Measurements from ENCODE around the gene SETDB2. TPM values are rescaled to one million over a fixed set of nuclear protein-coding genes. Genes with fewer than 3 reads are reported as not detected.

SETDB2 gene
- total RNA-seq, 2 donors from 2014 or later: 9.0 to 9.1 TPM

GRCh38 chr13:49409008-49409407 is 35.1 kb upstream of the SETDB2 start:
- H3K27me3 ChIP-seq (replicated peaks; ENCODE audit: insufficient read depth): no peaks in the 10 kb centered on the region
- ATAC-seq (ENCODE audit: insufficient number of reproducible peaks, low FRiP score, low read depth): no peak
- H3K4me1 ChIP-seq (ENCODE audit: control insufficient read depth in 1 of 2, low read depth in 2 of 2): peaks cover 0 to 8% of the 10 kb centered on the region in 2 donors
- peaks cover 4% of the 10 kb centered on the region for H3K9me3 ChIP-seq
- no peak for TF ChIP-seq CTCF (IDR thresholded peaks at IDR 0.05)
- no peak overlapping the region for H3K27ac ChIP-seq
- no peak overlapping the region for H3K4me3 ChIP-seq
- no peak for DNase-seq (ENCODE audit: low spot score)
- no peaks in the 10 kb centered on the region for H3K36me3 ChIP-seq

GRCh38 chr13:49410006-49410405 is 34.1 kb upstream of the SETDB2 start:
- Histone ChIP-seq H3K4me3 (no peak overlapping the region), H3K27me3 (replicated peaks; ENCODE audit: insufficient read depth) (no peaks in the 10 kb centered on the region), H3K36me3 (no peaks in the 10 kb centered on the region), H3K27ac (no peak overlapping the region), H3K9me3 (no peaks in the 10 kb centered on the region), H3K4me1 (ENCODE audit: control insufficient read depth in 1 of 2, low read depth in 2 of 2) (peaks cover 0 to 8% of the 10 kb centered on the region in 2 donors)
- ATAC-seq (ENCODE audit: insufficient number of reproducible peaks, low FRiP score, low read depth) (no peak), DNase-seq (ENCODE audit: low spot score) (no peak)
- TF ChIP-seq CTCF (IDR thresholded peaks at IDR 0.05): no peak

GRCh38 chr13:49410477-49410876 is 33.6 kb upstream of the SETDB2 start:
- no peak overlapping the region for H3K27ac ChIP-seq
- no peaks in the 10 kb centered on the region for H3K36me3 ChIP-seq
- H3K27me3 ChIP-seq (replicated peaks; ENCODE audit: insufficient read depth): no peaks in the 10 kb centered on the region
- no peak for TF ChIP-seq CTCF (IDR thresholded peaks at IDR 0.05)
- peaks cover 0 to 8% of the 10 kb centered on the region in 2 donors for H3K4me1 ChIP-seq (ENCODE audit: control insufficient read depth in 1 of 2, low read depth in 2 of 2)
- DNase-seq (ENCODE audit: low spot score) (no peak), ATAC-seq (ENCODE audit: insufficient number of reproducible peaks, low FRiP score, low read depth) (no peak)
- H3K9me3 ChIP-seq: no peaks in the 10 kb centered on the region
- no peak overlapping the region for H3K4me3 ChIP-seq

GRCh38 chr13:49411353-49411752 is 32.7 kb upstream of the SETDB2 start:
- H3K27ac ChIP-seq: no peak overlapping the region
- TF ChIP-seq CTCF (IDR thresholded peaks at IDR 0.05): no peak
- ATAC-seq (ENCODE audit: insufficient number of reproducible peaks, low FRiP score, low read depth): no peak

GRCh38 chr13:49412749-49413148 is 31.3 kb upstream of the SETDB2 start:
- no peak overlapping the region for H3K27ac ChIP-seq
- H3K36me3 ChIP-seq: no peaks in the 10 kb centered on the region
- no peak overlapping the region for H3K4me3 ChIP-seq
- no peaks in the 10 kb centered on the region for H3K27me3 ChIP-seq (replicated peaks; ENCODE audit: insufficient read depth)
- no peaks in the 10 kb centered on the region for H3K9me3 ChIP-seq
- ATAC-seq (ENCODE audit: insufficient number of reproducible peaks, low FRiP score, low read depth) (no peak), DNase-seq (ENCODE audit: low spot score) (no peak)
- H3K4me1 ChIP-seq (ENCODE audit: control insufficient read depth in 1 of 2, low read depth in 2 of 2): peaks cover 0 to 8% of the 10 kb centered on the region in 2 donors
- TF ChIP-seq CTCF (IDR thresholded peaks at IDR 0.05): no peak

More at GRCh38 chr13:49411353-49411752, 32.7 kb upstream of the SETDB2 start:
- Histone ChIP-seq H3K36me3 (no peaks in the 10 kb centered on the region), H3K9me3 (no peaks in the 10 kb centered on the region), H3K4me3 (no peak overlapping the region), H3K4me1 (ENCODE audit: control insufficient read depth in 1 of 2, low read depth in 2 of 2) (peaks cover 0 to 8% of the 10 kb centered on the region in 2 donors), H3K27me3 (replicated peaks; ENCODE audit: insufficient read depth) (no peaks in the 10 kb centered on the region)
- DNase-seq (ENCODE audit: low spot score): no peak

All from thoracic aorta (tissue), 2 donors.